ENCODE measurements around the gene INTS11. TPM values are rescaled to one million over a fixed set of nuclear protein-coding genes. Genes with fewer than 3 reads are reported as not detected.

The INTS11 gene
- total and polyA plus RNA-seq, 5 donors from 2014 or later: 66.2 to 138 (median 69.2) TPM

- Mint-ChIP-seq H3K4me3 (no peak overlapping the region), H3K9me3 (no peaks in the 10 kb centered on the region), H3K27me3 (no peaks in the 10 kb centered on the region), H3K27ac (no peak overlapping the region), H3K36me3 (no peaks in the 10 kb centered on the region), H3K4me1 (peaks cover 0 to 4% (median 2%) of the 10 kb centered on the region in 4 donors)
- H3K4me3 ChIP-seq (ENCODE audit: low read depth, low read length): no peak overlapping the region
- H3K27me3 ChIP-seq (ENCODE audit: control insufficient read depth, insufficient read depth, low read length): no peaks in the 10 kb centered on the region
- DNase-seq: peak in 1 of 3 donors; percentile 20
- no peak overlapping the region for H3K27ac ChIP-seq (ENCODE audit: insufficient read depth, low read length, poor library complexity, severe bottlenecking)
- H3K36me3 ChIP-seq (ENCODE audit: control insufficient read depth, insufficient read depth, low read length): no peaks in the 10 kb centered on the region
- peak in 1 of 2 donors; percentile 29 for ATAC-seq (ENCODE audit: low read depth in 2 of 2)
- H3K4me1 ChIP-seq (ENCODE audit: control insufficient read depth, insufficient read depth, low read length, poor library complexity, severe bottlenecking): no peaks in the 10 kb centered on the region
- no peaks in the 10 kb centered on the region for H3K9me3 ChIP-seq (ENCODE audit: control insufficient read depth in 2 of 2, low read length in 2 of 2)
These were observed 34.2 kb downstream of the INTS11 start for GRCh38 chr1:1290238-1290731.

GRCh38 chr1:1287288-1288110, 37.0 kb downstream of the INTS11 start:
- Histone ChIP-seq H3K36me3 (ENCODE audit: control insufficient read depth, insufficient read depth, low read length) (no peaks in the 10 kb centered on the region), H3K9me3 (ENCODE audit: control insufficient read depth in 2 of 2, low read length in 2 of 2) (no peaks in the 10 kb centered on the region), H3K27ac (ENCODE audit: insufficient read depth, low read length, poor library complexity, severe bottlenecking) (no peak overlapping the region), H3K4me1 (ENCODE audit: control insufficient read depth, insufficient read depth, low read length, poor library complexity, severe bottlenecking) (no peaks in the 10 kb centered on the region), H3K4me3 (ENCODE audit: low read depth, low read length) (no peak overlapping the region), H3K27me3 (ENCODE audit: control insufficient read depth, insufficient read depth, low read length) (no peaks in the 10 kb centered on the region)
- no peaks in the 10 kb centered on the region for H3K36me3 Mint-ChIP-seq
- no peak for ATAC-seq (ENCODE audit: low read depth in 2 of 2)
- H3K27me3 Mint-ChIP-seq: no peaks in the 10 kb centered on the region
- no peak overlapping the region for H3K27ac Mint-ChIP-seq
- no peak overlapping the region for H3K4me3 Mint-ChIP-seq
- no peak for DNase-seq
- H3K9me3 Mint-ChIP-seq: peaks cover 0 to 2% (median 0%) of the 10 kb centered on the region in 7 donors
- H3K4me1 Mint-ChIP-seq: peaks cover 0 to 4% (median 2%) of the 10 kb centered on the region in 4 donors

GRCh38 chr1:1286313-1287261, 37.9 kb downstream of the INTS11 start:
- Histone ChIP-seq H3K4me3 (ENCODE audit: low read depth, low read length) (no peak overlapping the region), H3K27ac (ENCODE audit: insufficient read depth, low read length, poor library complexity, severe bottlenecking) (no peak overlapping the region), H3K4me1 (ENCODE audit: control insufficient read depth, insufficient read depth, low read length, poor library complexity, severe bottlenecking) (no peaks in the 10 kb centered on the region), H3K36me3 (ENCODE audit: control insufficient read depth, insufficient read depth, low read length) (no peaks in the 10 kb centered on the region), H3K9me3 (ENCODE audit: control insufficient read depth in 2 of 2, low read length in 2 of 2) (no peaks in the 10 kb centered on the region), H3K27me3 (ENCODE audit: control insufficient read depth, insufficient read depth, low read length) (no peaks in the 10 kb centered on the region)
- H3K36me3 Mint-ChIP-seq: no peaks in the 10 kb centered on the region
- H3K4me3 Mint-ChIP-seq: no peak overlapping the region
- H3K9me3 Mint-ChIP-seq: peaks cover 0 to 2% (median 0%) of the 10 kb centered on the region in 7 donors
- no peak for DNase-seq
- H3K27ac Mint-ChIP-seq: no peak overlapping the region
- ATAC-seq (ENCODE audit: low read depth in 2 of 2): no peak
- H3K27me3 Mint-ChIP-seq: no peaks in the 10 kb centered on the region
- H3K4me1 Mint-ChIP-seq: no peaks in the 10 kb centered on the region

GRCh38 chr1:1285611-1286311, 38.7 kb downstream of the INTS11 start:
- Mint-ChIP-seq H3K4me1 (no peaks in the 10 kb centered on the region), H3K36me3 (no peaks in the 10 kb centered on the region), H3K4me3 (peak overlapping the region in 1 of 4 donors; percentile 32), H3K27ac (peak overlapping the region in 1 of 3 donors; percentile 48), H3K9me3 (peaks cover 0 to 2% (median 0%) of the 10 kb centered on the region in 7 donors), H3K27me3 (no peaks in the 10 kb centered on the region)
- H3K27ac ChIP-seq (ENCODE audit: insufficient read depth, low read length, poor library complexity, severe bottlenecking): no peak overlapping the region
- DNase-seq (no peak), ATAC-seq (ENCODE audit: low read depth in 2 of 2) (no peak)
- no peak overlapping the region for H3K4me3 ChIP-seq (ENCODE audit: low read depth, low read length)
- H3K27me3 ChIP-seq (ENCODE audit: control insufficient read depth, insufficient read depth, low read length): no peaks in the 10 kb centered on the region
- H3K4me1 ChIP-seq (ENCODE audit: control insufficient read depth, insufficient read depth, low read length, poor library complexity, severe bottlenecking): no peaks in the 10 kb centered on the region
- H3K9me3 ChIP-seq (ENCODE audit: control insufficient read depth in 2 of 2, low read length in 2 of 2): no peaks in the 10 kb centered on the region
- no peaks in the 10 kb centered on the region for H3K36me3 ChIP-seq (ENCODE audit: control insufficient read depth, insufficient read depth, low read length)

- DNase-seq (no peak), ATAC-seq (ENCODE audit: low read depth in 2 of 2) (no peak)
- H3K27me3 Mint-ChIP-seq: no peaks in the 10 kb centered on the region
- no peaks in the 10 kb centered on the region for H3K4me1 Mint-ChIP-seq
- H3K4me3 Mint-ChIP-seq: no peak overlapping the region
- H3K36me3 Mint-ChIP-seq: no peaks in the 10 kb centered on the region
- no peak overlapping the region for H3K4me3 ChIP-seq (ENCODE audit: low read depth, low read length)
- no peak overlapping the region for H3K27ac Mint-ChIP-seq
- no peaks in the 10 kb centered on the region for H3K9me3 ChIP-seq (ENCODE audit: control insufficient read depth in 2 of 2, low read length in 2 of 2)
- peaks cover 0 to 2% (median 0%) of the 10 kb centered on the region in 7 donors for H3K9me3 Mint-ChIP-seq
- no peaks in the 10 kb centered on the region for H3K36me3 ChIP-seq (ENCODE audit: control insufficient read depth, insufficient read depth, low read length)
- H3K27me3 ChIP-seq (ENCODE audit: control insufficient read depth, insufficient read depth, low read length): no peaks in the 10 kb centered on the region
- no peaks in the 10 kb centered on the region for H3K4me1 ChIP-seq (ENCODE audit: control insufficient read depth, insufficient read depth, low read length, poor library complexity, severe bottlenecking)
- H3K27ac ChIP-seq (ENCODE audit: insufficient read depth, low read length, poor library complexity, severe bottlenecking): no peak overlapping the region
These were observed 39.3 kb downstream of the INTS11 start for GRCh38 chr1:1285102-1285571.

- no peak overlapping the region for H3K27ac Mint-ChIP-seq
- ATAC-seq (ENCODE audit: low read depth in 2 of 2): no peak
- DNase-seq: no peak
- Histone ChIP-seq H3K4me1 (ENCODE audit: control insufficient read depth, insufficient read depth, low read length, poor library complexity, severe bottlenecking) (no peaks in the 10 kb centered on the region), H3K4me3 (ENCODE audit: low read depth, low read length) (no peak overlapping the region), H3K9me3 (ENCODE audit: control insufficient read depth in 2 of 2, low read length in 2 of 2) (no peaks in the 10 kb centered on the region), H3K27me3 (ENCODE audit: control insufficient read depth, insufficient read depth, low read length) (no peaks in the 10 kb centered on the region), H3K27ac (ENCODE audit: insufficient read depth, low read length, poor library complexity, severe bottlenecking) (no peak overlapping the region), H3K36me3 (ENCODE audit: control insufficient read depth, insufficient read depth, low read length) (no peaks in the 10 kb centered on the region)
- no peaks in the 10 kb centered on the region for H3K4me1 Mint-ChIP-seq
- no peaks in the 10 kb centered on the region for H3K27me3 Mint-ChIP-seq
- H3K36me3 Mint-ChIP-seq: no peaks in the 10 kb centered on the region
- peaks cover 0 to 2% (median 0%) of the 10 kb centered on the region in 7 donors for H3K9me3 Mint-ChIP-seq
- no peak overlapping the region for H3K4me3 Mint-ChIP-seq
These were observed 40.0 kb downstream of the INTS11 start for GRCh38 chr1:1284221-1285101.

All from CD4-positive, CD25-positive, alpha-beta regulatory T cell (primary cell).